Measurements from ENCODE around the gene ANKRD34A.

Gene ANKRD34A

DNA sequence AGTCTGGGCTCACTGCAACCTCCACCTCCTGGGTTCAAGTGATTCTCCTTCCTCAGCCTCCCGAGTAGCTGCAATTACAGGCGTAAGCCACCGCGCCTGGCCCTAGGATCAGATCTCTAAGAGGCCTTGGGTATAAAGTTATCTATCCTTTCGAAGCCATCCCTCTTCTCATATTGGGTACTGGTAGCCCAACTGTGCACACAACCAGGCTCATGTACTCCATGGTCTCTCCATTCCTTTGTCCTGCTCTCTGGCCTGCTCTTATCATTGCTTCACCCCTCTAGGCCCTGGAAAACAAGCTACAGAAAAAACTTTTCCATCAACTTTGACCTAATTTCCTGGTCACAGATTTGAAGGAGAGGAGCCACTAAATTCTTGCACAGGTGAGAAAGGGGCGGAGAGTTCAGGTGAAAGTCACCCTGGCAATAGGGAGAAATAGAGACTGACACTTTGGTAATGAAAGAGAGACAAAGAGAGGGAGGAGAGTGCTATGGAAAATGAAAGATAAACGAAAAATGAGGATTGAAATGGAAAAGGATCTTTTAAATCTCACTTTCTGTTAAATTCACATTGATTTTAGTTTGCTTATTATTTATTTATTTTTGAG is 26.0 kb upstream of the ANKRD34A start:
- H3K27ac ChIP-seq (ENCODE audit: low read length), result no peak overlapping the region
- H3K4me1 ChIP-seq (ENCODE audit: control insufficient read depth, insufficient read depth, low read length), result peaks cover 2% of the 10 kb centered on the region; the same call in 1 of the 2 replicates
- DNase-seq (ENCODE audit: low read depth, low spot score), result no peak
- H3K4me3 ChIP-seq (ENCODE audit: low read length), result no peak overlapping the region
- 100% methylated on average over 1 of the region's 7 CpGs for WGBS (ENCODE audit: insufficient coverage, insufficient read length)
- no peaks in the 10 kb centered on the region for H3K9me3 ChIP-seq (ENCODE audit: control insufficient read depth, insufficient read depth, low read length)
- H3K27me3 ChIP-seq (ENCODE audit: control insufficient read depth, insufficient read depth, low read length), result no peaks in the 10 kb centered on the region
- H3K36me3 ChIP-seq (ENCODE audit: control insufficient read depth, insufficient read depth, low read length), result peaks cover 12% of the 10 kb centered on the region; the same call in 1 of the 2 replicates

GRCh38 chr1:145988773-145989172 is 24.4 kb upstream of the ANKRD34A start:
- Histone ChIP-seq H3K27me3 (ENCODE audit: control insufficient read depth, insufficient read depth, low read length) (no peaks in the 10 kb centered on the region), H3K9me3 (ENCODE audit: control insufficient read depth, insufficient read depth, low read length) (no peaks in the 10 kb centered on the region), H3K4me3 (ENCODE audit: low read length) (no peak overlapping the region), H3K36me3 (ENCODE audit: control insufficient read depth, insufficient read depth, low read length) (peaks cover 4% of the 10 kb centered on the region; the same call in 1 of the 2 replicates), H3K4me1 (ENCODE audit: control insufficient read depth, insufficient read depth, low read length) (peaks cover 4% of the 10 kb centered on the region; the same call in 1 of the 2 replicates), H3K27ac (ENCODE audit: low read length) (no peak overlapping the region)
- no peak for DNase-seq (ENCODE audit: low read depth, low spot score)
- no CpG with 5 or more reads among the region's 5 CpGs for WGBS (ENCODE audit: insufficient coverage, insufficient read length)

- H3K36me3 ChIP-seq (ENCODE audit: control insufficient read depth, insufficient read depth, low read length), result no peaks in the 10 kb centered on the region
- H3K27ac ChIP-seq (ENCODE audit: low read length), result no peak overlapping the region
- peaks cover 4% of the 10 kb centered on the region; the same call in 1 of the 2 replicates for H3K4me1 ChIP-seq (ENCODE audit: control insufficient read depth, insufficient read depth, low read length)
- no peaks in the 10 kb centered on the region for H3K9me3 ChIP-seq (ENCODE audit: control insufficient read depth, insufficient read depth, low read length)
- WGBS (ENCODE audit: insufficient coverage, insufficient read length), result no CpG with 5 or more reads among the region's 1 CpG
- H3K4me3 ChIP-seq (ENCODE audit: low read length), result no peak overlapping the region
- H3K27me3 ChIP-seq (ENCODE audit: control insufficient read depth, insufficient read depth, low read length), result no peaks in the 10 kb centered on the region
- DNase-seq (ENCODE audit: low read depth, low spot score), result no peak
These were observed 23.6 kb upstream of the ANKRD34A start for GRCh38 chr1:145987926-145988325.

DNA sequence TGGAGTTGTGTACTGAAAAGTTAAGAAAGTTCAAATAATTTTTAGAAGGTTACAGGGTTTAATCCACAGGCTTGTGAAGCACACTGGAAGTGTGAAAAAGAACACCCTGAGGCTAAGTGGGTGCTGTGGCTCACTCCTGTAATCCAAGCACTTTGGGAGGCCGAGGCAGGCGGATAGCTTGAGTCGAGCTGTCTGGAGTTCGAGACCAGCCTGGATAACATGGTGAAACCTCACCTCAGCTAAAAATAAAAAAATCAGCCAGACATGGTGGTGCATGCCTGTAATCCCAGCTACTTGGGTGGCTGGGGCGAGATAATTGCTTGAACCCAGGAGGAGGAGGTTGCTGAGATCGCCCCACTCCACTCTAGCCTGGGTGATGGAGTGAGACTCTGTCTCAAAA is 22.2 kb upstream of the ANKRD34A start:
- no peak for DNase-seq (ENCODE audit: low read depth, low spot score)
- Histone ChIP-seq H3K4me3 (ENCODE audit: low read length) (no peak overlapping the region), H3K36me3 (ENCODE audit: control insufficient read depth, insufficient read depth, low read length) (no peaks in the 10 kb centered on the region), H3K27ac (ENCODE audit: low read length) (no peak overlapping the region), H3K27me3 (ENCODE audit: control insufficient read depth, insufficient read depth, low read length) (no peaks in the 10 kb centered on the region), H3K4me1 (ENCODE audit: control insufficient read depth, insufficient read depth, low read length) (peaks cover 4% of the 10 kb centered on the region; the same call in 1 of the 2 replicates), H3K9me3 (ENCODE audit: control insufficient read depth, insufficient read depth, low read length) (no peaks in the 10 kb centered on the region)
- no CpG with 5 or more reads among the region's 6 CpGs for WGBS (ENCODE audit: insufficient coverage, insufficient read length)

GRCh38 chr1:145985502-145986439 is 21.4 kb upstream of the ANKRD34A start:
- DNase-seq (ENCODE audit: low read depth, low spot score), result no peak
- no peak overlapping the region for H3K27ac ChIP-seq (ENCODE audit: low read length)
- H3K36me3 ChIP-seq (ENCODE audit: control insufficient read depth, insufficient read depth, low read length), result no peaks in the 10 kb centered on the region
- H3K4me3 ChIP-seq (ENCODE audit: low read length), result no peak overlapping the region
- peaks cover 4% of the 10 kb centered on the region; the same call in 1 of the 2 replicates for H3K4me1 ChIP-seq (ENCODE audit: control insufficient read depth, insufficient read depth, low read length)
- WGBS (ENCODE audit: insufficient coverage, insufficient read length), result no CpG with 5 or more reads among the region's 15 CpGs
- no peaks in the 10 kb centered on the region for H3K27me3 ChIP-seq (ENCODE audit: control insufficient read depth, insufficient read depth, low read length)
- no peaks in the 10 kb centered on the region for H3K9me3 ChIP-seq (ENCODE audit: control insufficient read depth, insufficient read depth, low read length)

DNA sequence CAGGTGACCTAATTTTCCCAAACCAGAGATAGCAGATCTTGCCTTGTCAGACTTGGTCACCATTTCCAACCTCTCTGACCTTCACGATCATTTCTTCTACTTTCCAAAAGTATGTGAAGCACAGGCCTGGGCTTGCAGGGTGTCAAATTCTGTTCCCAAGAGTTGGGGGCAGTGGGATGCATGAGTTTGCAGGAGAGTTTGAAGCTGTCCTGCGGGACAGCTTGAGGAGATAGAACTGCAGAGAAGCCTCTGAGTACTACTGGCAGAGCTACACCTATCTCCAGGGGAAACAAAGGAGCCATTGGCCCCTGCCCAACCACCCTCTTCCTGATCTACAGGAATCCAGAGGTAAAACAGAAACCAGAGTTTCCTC is 20.7 kb upstream of the ANKRD34A start:
- H3K27ac ChIP-seq (ENCODE audit: low read length), result no peak overlapping the region
- WGBS (ENCODE audit: insufficient coverage, insufficient read length), result no CpG with 5 or more reads among the region's 2 CpGs

DNA sequence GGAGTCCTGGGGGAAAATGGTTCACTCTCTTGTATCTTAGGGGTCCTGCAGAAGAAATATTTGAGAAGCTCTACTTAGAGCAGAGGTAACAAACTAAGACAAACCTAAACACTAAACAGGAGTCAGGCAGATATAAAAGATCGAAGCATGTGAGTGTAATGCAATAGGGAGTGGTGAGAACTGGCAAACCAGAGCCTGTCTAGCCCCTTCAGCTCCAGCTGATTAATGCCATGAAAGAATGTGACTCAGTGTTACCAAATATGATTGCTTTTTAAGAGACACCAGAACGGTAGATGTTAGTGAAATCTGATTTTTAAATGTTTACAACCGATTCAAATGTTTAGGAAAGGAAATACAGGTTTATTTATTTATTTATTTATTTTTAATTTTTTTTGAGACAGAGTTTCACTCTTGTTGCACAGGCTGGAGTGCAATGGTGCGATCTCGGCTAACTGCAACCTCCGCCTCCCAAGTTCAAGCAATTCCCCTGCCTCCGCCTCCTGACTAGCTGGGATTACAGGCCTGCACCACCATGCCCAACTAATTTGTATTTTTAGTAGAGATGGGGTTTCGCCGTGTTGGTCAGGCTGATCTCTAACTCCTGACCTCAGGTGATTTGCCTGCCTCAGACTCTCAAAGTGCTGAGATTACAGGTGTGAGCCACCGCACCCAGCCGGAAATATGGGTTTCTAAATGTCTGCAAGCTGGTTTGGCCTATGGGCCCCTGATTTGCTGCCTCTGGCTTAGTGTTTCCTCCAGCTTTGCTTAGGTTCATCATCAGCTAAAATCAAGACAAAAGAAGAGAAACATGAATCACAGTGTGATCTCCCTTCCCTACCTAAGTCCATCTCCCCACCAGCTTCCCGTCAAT is 19.8 kb upstream of the ANKRD34A start:
- no peak for DNase-seq (ENCODE audit: low read depth, low spot score)
- no peak overlapping the region for H3K27ac ChIP-seq (ENCODE audit: low read length)
- H3K27me3 ChIP-seq (ENCODE audit: control insufficient read depth, insufficient read depth, low read length), result no peaks in the 10 kb centered on the region
- H3K9me3 ChIP-seq (ENCODE audit: control insufficient read depth, insufficient read depth, low read length), result no peaks in the 10 kb centered on the region
- H3K36me3 ChIP-seq (ENCODE audit: control insufficient read depth, insufficient read depth, low read length), result no peaks in the 10 kb centered on the region
- H3K4me1 ChIP-seq (ENCODE audit: control insufficient read depth, insufficient read depth, low read length), result peaks cover 4% of the 10 kb centered on the region; the same call in 1 of the 2 replicates
- no CpG with 5 or more reads among the region's 12 CpGs for WGBS (ENCODE audit: insufficient coverage, insufficient read length)
- H3K4me3 ChIP-seq (ENCODE audit: low read length), result no peak overlapping the region

More for the DNA sequence above, 20.7 kb upstream of the ANKRD34A start:
- Histone ChIP-seq H3K9me3 (ENCODE audit: control insufficient read depth, insufficient read depth, low read length) (no peaks in the 10 kb centered on the region), H3K4me1 (ENCODE audit: control insufficient read depth, insufficient read depth, low read length) (peaks cover 4% of the 10 kb centered on the region; the same call in 1 of the 2 replicates), H3K4me3 (ENCODE audit: low read length) (no peak overlapping the region), H3K27me3 (ENCODE audit: control insufficient read depth, insufficient read depth, low read length) (no peaks in the 10 kb centered on the region), H3K36me3 (ENCODE audit: control insufficient read depth, insufficient read depth, low read length) (no peaks in the 10 kb centered on the region)
- no peak for DNase-seq (ENCODE audit: low read depth, low spot score)

- Histone ChIP-seq H3K4me3 (ENCODE audit: low read length) (no peak overlapping the region), H3K27me3 (ENCODE audit: control insufficient read depth, insufficient read depth, low read length) (no peaks in the 10 kb centered on the region), H3K27ac (ENCODE audit: low read length) (no peak overlapping the region), H3K4me1 (ENCODE audit: control insufficient read depth, insufficient read depth, low read length) (peaks cover 4% of the 10 kb centered on the region; the same call in 1 of the 2 replicates), H3K9me3 (ENCODE audit: control insufficient read depth, insufficient read depth, low read length) (no peaks in the 10 kb centered on the region), H3K36me3 (ENCODE audit: control insufficient read depth, insufficient read depth, low read length) (no peaks in the 10 kb centered on the region)
- WGBS (ENCODE audit: insufficient coverage, insufficient read length), result no CpG with 5 or more reads among the region's 1 CpG
- no peak for DNase-seq (ENCODE audit: low read depth, low spot score)
These were observed 18.9 kb upstream of the ANKRD34A start for GRCh38 chr1:145983206-145983675.

GRCh38 chr1:145982010-145982723 is 17.8 kb upstream of the ANKRD34A start:
- no CpG with 5 or more reads among the region's 6 CpGs for WGBS (ENCODE audit: insufficient coverage, insufficient read length)
- H3K36me3 ChIP-seq (ENCODE audit: control insufficient read depth, insufficient read depth, low read length), result no peaks in the 10 kb centered on the region
- no peak overlapping the region for H3K27ac ChIP-seq (ENCODE audit: low read length)
- no peaks in the 10 kb centered on the region for H3K27me3 ChIP-seq (ENCODE audit: control insufficient read depth, insufficient read depth, low read length)
- DNase-seq (ENCODE audit: low read depth, low spot score), result no peak
- H3K9me3 ChIP-seq (ENCODE audit: control insufficient read depth, insufficient read depth, low read length), result no peaks in the 10 kb centered on the region
- no peak overlapping the region for H3K4me3 ChIP-seq (ENCODE audit: low read length)
- H3K4me1 ChIP-seq (ENCODE audit: control insufficient read depth, insufficient read depth, low read length), result peaks cover 4% of the 10 kb centered on the region; the same call in 1 of the 2 replicates

All from iPS DF 6.9 (cell line).